ENCODE data around the gene TOMM34. TPM values are rescaled to one million over a fixed set of nuclear protein-coding genes. Genes with fewer than 3 reads are reported as not detected.

The TOMM34 gene
- total RNA-seq, 1 donor from 2014 or later = 16.8 TPM

DNA sequence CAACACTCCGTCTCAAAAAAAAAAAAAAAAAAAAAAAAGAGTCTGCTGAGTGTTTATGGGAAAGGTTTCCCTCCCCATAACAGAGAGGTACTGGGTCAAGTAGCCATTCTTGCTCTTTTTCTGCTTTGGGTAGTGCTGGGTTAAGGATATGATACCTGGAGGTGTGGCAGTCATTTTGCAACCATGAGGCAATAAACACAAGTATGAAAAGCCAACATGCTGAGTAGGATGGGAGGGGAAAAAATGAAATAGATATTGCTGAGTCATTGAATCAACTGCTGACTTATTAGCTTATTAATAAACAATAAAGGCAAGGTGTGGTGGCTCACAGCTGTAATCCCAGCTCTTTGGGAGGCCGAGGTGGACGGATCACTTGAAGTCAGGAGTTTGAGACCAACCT lies 2.3 kb upstream of the TOMM34 start:
- no peak for DNase-seq

DNA sequence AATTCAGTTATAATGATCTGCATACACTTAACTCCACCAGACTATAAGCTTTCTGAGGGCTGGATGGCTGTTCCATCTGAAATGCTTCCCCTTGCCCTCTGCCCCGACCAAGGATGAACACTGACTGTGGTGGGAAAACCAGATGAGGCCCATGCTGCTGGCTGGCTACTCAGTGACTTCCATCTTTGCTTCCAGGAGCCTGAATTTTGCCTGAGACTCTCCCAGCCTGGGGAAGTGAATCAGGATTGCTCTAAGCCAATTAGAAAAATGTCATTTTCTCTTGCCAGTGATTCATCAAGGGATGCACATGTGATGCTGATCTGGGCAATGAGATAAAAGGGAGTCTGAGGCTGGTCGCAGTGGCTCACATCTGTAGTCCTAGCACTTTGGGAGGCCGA lies 1.7 kb upstream of the TOMM34 start:
- DNase-seq = peak; percentile 50

DNA sequence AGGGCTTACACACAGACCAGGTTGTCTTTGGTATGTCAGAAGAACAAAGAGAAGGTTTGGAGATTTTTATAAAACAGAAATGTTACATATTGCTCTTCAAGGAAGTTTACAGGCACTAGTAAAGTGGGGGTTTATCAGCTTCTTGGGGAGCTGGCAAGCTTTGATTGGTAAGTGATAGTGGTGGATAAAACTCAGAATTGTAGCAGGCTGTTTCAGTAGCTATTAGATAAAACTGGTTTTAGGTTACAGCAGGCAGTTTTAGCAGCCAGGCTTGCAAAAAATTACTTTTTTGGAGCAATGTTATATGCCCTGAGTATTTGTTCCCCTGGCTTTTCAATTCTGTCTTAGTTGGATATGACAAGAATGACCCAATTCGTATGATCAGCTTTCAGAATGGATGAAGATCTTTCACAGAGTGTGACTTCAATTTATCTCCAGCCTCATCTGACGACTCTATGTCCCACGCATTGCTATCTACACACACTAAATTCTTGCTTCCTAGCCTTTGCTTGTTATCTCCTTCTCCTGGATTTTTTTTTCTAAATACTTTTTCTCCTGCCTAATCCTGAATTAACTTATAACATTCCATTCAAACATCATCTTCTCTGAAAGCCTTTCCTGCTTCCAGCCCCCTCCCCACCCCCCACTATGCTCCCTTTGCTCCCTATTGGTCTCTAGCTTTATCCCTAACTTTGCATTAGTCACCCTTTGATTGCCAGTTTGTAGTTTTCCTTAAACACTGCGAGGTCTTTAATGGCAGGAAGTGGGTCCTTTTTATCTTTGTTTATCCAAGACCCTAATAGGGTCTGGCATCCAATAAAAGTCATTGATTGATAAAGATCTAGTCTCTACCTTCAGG lies 1.0 kb upstream of the TOMM34 start:
- no peak for DNase-seq

DNA sequence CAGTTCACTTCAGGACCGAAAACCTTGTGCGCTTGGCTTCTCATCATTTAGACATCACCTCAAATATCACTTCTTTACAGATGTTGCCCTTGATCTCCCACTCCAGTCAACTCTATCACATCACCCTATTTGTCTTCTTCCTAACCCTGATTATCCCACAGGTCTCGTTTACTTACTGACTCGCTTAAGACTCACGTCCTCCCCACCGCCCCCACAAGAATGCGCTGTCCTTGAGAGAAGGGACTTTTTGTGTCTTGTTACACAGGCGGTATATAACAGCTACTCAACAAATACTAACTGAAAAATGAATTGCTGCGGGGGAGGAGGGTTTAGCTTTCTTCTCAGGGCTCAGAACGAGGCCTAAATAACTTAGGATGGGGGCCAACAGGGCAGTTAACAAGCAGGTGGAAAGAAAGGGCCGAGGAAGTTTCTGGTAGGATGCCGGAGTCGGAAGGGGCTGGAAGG lies 527 bp downstream of the TOMM34 start:
- peak; percentile 77 for DNase-seq

DNA sequence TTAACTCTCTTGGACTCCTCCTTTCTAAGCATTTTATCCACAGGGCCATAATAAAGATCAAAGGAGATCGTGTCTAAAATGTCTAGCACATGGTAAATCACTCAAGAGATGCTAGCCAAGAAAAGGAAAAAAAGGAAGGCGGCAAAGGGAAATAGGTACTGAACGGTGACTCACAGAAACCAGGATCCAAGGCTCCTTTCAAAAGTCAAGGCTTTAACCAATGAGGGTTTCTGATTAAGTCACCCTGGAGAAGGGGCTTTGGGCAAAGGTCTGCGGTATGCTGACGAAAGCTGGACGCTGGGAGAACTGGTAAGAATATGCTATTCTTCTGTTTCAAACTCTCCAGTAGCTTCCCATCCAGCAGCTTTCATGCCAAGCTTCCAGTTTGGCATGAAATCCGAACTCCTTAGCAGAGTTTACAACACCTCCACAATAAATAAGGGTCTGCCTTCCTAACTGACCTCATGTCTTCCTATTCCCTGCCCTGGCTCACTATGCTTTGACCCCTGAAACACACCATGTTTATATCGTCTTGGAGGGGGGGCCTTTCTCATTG lies 1.0 kb downstream of the TOMM34 start:
- peak; percentile 51 for DNase-seq

DNA sequence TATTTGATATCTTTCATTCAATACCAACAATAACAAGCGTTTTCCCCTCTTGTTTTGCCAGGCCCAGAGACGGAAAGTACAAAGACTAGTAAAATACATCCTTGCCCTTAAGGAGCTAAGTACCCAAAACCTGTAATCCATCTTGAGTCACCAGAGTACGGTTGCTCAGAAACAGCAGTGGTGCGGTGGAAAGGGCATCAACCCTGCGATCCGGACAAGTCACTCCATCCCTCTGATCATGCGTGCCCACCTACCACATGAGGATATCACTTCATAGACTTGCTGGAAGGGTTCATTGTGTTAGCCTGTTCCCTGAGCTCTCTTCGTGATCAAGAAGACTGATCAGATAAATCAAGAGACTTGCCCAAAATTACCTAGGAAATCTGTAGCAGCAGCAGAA lies 1.9 kb downstream of the TOMM34 start:
- DNase-seq = no peak

DNA sequence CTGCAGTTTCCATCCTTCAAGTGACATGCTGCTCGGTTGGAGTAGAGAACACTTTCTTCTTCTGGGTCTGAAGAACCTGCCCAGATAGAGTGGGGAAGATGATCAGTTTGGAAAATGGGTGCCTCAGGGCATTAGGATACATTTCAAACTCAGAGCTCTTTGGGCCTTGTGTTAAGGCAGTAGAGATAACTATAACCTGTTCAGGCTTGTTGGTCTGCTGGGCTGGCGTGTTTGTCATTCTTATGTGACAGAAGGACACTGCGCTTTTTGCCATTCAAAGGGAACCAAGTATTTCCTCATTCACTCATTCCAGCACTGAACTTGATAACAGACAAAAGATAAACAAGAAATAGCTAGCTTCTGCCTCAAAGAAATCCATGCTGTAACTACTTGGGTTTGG lies 3.8 kb downstream of the TOMM34 start:
- DNase-seq = no peak

DNA sequence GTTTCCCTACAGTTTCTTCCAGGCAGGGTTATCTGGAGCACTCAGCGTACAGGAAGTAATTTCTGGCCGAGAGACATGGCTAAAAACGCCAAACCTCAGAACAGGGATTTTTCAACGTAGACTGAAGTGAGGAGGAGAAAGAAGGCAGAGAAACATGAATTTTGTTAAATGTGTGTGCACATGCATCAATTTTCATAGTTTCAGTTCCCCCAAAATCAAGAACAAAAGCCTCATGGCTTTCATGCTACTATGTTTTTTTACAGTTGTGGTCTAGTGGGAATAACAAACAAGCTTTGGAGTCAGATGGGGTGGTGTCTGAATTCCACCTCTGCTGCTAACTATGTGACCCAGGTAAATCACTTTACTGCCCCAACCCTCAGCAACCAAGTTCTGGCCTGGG lies 4.9 kb downstream of the TOMM34 start:
- DNase-seq = no peak

DNA sequence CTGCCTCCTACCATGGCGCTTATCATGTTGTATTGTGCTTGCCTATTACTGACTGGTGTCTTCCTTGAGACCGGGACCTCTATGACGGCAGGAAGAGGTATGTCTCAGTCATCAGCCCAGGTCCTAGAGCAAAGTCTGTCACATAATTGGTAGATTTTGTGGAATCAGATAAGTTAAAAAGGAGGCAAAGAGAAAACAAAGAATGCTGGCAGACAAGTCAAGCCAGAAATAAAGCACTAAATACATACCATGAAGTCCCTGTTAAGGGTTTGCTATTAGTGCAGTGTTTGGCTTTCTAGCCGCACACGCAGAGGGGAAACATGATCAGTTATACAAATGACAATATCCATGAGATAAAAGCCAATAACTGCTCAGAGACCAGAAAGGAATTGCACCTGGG lies 6.0 kb downstream of the TOMM34 start:
- DNase-seq = no peak

DNA sequence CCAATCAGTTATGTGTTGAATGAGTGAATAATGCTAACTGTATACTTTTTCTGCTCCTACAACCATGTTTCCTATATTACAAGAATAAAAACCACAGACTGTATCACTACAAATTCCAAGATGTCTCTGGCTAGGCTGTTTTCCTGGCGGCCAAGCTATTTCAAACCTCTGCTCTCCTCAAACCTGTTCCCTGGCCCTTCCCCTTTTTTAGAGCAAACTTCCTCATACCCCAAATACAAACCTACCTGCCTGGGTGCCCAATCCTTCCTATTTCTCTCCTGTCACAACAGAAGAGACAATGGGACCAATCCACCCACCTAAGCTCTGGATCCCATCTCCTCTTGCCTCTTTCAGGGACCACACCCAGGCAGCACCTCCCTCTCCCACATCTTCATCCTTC lies 7.5 kb downstream of the TOMM34 start:
- DNase-seq = no peak

DNA sequence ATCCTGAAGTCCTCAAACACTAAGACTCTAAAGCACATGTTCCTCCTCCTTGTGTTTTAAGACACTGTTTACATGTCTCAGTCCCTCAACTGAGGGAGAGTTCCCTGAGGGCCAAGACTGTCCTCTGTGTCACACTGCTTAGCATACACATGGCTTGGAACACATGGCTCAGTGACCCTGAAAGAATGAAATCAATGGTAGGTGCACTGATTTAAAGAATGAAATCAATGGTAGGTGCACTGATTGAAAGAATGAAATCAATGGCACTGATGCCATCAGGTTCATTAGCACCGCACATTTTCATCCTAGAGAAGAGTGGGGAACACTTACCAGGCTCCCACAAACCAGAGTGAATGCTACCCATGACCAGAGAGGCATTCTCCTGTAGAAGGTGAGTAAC lies 9.8 kb downstream of the TOMM34 start:
- DNase-seq = no peak

DNA sequence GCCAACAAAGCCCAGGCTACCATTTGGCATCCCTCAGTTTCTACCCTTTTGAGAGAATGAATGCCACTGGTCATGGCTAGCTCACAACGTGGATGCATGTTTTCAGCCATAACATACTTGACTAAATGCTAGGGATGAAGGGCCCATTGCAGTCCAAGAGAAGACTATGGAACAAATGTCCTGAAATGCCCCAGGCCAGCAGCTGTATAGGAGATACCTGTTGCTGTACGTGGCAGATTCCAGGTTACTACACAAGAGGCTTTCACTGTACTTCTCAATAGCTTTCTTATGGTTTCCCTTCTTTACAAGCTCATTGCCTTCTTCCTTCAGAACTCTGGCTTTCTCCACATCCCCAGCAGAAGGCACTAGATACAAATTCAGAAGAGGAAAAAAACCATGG lies 11.7 kb downstream of the TOMM34 start:
- no peak for DNase-seq

DNA sequence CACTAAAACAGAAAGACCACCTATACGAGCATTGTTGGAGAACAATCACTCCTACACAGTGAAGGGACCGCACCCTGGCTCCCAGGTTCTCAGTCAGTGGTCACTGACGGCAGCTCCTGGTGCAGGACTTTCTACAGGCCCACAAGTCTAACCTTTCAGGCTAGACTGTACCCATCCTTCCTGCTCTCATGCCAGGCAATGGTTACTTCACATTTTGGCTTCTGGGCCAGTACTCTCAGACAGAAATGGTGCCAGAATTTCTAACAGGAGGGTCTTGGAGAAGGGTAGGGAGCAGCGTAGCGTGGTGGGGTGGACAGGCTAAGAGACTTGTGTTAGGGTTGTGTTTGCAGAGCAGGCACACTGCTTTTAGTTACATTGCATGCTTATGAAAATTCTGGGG lies 12.1 kb downstream of the TOMM34 start:
- no peak for DNase-seq

DNA sequence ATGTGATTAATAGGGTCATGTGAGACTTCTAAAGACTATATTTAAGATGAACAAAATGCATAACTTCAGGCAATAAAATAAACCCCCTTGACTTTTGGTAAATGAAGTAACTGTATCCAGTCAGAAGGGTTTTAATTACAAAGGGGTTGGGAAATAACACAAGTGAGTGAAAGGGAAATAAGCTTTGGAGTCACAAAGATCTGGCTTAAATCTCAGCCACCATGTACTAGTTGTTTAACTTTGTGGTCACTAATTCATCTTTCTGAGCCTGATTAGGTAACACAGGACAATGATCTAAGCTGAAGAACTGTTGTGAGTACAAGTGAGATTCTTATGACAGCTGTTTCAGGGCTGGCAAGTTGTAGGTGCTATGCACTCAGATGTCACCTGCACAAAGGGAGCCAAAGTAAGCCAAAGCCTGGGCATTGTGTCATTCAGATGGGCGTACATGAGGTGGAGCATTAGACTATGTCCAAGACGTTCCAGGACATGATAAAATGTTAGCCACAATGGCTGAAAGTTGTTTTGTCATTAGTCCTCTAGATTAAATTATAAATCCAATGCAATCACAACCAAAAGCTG lies 13.8 kb downstream of the TOMM34 start:
- no peak for DNase-seq

DNA sequence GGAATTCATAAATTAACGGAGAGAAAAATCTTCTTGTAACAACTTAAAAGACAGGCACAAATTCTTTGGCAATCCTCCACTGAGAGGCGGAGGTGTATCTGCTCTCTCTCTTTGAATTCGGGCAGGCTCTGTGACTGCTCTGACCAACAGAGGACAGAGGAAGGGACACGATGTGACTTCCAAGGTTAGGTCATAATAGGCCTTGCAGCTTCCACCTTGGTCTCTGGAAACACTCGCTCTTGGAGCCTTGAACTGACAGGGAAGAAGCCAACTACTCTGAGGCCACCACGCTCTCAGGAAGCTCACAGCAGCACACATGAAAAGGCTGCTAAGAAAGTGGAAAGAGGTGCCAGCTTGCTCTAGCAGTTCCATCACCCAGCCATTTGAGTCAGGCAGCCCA lies 14.9 kb downstream of the TOMM34 start:
- no peak for DNase-seq

DNA sequence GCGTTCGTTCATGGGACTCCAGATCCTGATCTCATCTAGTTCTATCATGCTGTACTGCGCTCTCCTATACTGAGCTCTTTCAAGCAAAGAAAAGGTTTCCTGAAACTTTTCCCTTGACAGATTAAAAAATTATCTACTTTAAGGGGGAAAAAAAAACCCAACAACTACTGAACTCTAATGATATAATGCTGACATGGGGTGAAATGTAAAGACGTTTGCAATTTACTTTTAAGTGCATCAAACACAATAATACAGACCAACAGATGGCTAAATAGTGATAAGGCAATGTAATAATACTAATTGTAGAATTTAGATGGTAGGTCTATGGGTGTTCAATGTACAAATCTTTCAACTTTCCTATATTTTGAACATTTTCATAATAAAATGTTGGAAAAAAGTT lies 16.4 kb downstream of the TOMM34 start:
- no peak for DNase-seq

DNA sequence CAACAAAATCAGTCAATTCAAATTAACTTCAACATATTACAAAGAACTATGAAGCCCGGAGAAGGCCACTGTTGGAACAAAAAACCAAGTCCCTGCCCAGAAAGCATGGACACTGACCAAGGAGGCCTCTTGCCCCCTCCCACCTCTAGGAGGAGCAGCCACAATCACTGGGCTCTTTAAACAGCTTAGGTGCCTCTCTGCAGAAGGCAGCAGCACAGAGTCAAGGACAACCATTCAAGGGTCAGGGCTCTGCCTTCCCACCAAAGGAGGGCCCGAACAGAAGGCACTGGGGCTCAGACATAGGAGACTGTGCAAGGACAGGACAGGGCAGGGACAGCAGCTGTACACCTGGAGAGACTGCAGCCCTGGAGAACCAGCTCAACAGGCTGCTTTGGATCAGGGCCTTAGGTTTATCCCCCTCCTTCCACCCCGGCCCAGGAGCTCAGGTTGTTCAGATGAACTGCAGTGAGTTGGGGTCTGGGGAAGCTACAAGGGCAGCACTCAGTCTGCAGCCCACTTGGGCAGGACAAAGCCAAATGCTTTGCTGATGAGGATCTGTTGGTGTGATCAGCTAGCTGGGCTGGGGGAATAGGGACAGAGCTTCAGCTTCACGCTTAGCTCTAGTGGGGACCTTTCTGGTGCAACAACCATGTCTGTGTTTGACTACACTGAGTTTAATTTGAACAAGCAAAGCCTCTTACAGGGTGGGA lies 17.8 kb downstream of the TOMM34 start:
- DNase-seq = no peak

DNA sequence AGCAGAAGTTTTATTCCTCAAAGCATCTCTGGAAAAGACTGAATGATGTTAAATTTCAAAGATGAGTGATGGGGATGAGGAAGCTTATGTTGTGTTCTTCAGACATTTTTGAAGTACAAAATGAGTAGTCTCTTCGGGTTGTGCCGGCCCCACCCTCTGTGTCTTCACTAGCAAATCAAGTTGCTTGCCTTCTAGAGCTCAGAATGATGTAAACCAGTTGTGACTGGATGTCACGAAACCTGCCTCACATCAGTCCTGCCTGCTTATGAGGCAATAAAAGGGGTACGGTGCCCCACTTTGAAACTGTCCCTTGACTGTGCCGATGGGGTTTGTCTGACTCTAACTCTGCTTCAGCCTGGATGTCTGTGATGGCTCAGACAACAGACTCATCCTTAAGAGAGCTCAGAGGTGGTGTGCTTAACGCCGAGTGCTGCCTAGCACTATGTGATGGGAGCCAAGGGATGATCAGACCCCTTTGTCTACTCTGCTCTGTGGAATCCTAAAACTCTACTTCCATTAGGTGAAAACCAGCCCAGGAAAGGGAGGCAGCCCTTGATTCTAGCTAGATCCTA lies 19.0 kb downstream of the TOMM34 start:
- no peak for DNase-seq

DNA sequence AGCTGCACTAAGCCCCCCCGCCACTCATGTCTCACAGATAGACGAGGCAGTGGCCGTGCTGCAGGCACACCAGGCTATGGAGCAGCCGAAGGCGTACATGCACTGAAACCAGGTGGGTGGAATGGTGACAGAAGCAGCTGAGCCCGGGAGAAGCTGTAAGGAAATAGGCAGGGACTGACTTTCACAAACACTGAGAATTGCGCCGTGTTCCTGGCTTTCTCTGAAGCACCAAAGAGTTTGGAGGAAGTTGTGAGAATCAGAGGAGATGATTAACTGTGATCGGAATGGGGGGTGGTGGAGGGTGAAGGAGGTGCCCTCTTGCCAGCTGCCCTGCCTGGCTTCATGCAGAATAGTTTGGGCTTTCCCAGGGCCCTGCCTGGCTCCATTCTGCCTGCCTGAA lies 21.6 kb downstream of the TOMM34 start:
- peak; percentile 77 for DNase-seq

DNA sequence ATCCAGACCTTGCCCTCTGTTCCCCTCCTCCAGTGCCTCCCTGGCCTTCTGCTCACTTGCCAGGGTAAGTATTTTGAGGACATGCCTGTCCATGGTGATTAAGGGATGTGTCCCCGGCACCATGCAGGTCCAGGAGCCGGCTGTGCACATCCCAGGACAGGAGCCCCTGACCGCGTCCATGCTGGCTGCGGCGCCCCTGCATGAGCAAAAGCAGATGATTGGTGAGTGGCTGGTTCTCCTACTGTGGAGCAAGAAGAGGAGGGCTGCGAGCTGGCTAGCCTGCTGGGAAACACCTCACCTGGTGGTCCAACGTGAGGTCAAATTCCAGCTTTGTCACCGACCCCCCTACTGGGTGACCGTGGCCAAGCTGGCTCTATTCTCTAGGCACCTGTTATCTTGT lies 23.7 kb downstream of the TOMM34 start:
- no peak for DNase-seq

DNA sequence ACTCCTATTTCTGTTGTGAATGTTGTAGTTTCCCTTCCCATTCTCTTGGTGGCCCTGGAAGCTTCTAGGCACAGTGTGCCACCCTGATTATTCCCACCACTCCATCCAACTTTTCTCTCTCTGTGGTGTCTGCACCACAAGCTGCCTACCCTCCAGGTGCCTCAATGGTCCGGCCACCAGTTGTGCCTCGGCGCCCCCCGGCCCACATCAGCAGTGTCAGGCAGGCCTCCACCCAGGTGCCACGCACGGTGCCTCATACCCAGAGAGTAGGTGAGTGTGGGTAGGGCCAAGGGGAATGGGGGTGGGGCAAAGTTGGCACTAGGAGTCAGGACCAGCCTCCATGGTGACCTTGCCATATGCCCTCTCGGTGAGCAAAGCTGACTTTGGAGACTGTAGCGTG lies 27.3 kb downstream of the TOMM34 start:
- DNase-seq = no peak

DNA sequence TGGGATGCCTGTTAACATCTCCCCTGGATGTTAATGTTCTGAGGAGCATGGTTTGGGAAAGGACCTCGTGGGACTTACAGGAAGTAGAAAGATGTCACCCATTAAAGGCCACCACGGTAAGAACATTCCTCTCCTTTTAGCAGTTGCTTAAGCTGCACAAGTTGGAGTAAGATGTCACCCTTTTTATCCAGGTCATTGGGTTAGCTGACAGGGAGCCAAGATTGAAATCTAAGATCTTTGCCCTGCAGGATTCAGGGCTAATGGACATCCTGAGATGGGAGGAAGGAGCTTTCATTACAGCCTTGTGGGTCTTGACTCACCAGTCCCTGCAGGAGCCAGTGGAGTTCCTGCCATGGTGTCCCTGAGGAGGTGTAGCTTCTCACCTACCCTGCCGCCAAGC lies 28.3 kb downstream of the TOMM34 start:
- no peak for DNase-seq

DNA sequence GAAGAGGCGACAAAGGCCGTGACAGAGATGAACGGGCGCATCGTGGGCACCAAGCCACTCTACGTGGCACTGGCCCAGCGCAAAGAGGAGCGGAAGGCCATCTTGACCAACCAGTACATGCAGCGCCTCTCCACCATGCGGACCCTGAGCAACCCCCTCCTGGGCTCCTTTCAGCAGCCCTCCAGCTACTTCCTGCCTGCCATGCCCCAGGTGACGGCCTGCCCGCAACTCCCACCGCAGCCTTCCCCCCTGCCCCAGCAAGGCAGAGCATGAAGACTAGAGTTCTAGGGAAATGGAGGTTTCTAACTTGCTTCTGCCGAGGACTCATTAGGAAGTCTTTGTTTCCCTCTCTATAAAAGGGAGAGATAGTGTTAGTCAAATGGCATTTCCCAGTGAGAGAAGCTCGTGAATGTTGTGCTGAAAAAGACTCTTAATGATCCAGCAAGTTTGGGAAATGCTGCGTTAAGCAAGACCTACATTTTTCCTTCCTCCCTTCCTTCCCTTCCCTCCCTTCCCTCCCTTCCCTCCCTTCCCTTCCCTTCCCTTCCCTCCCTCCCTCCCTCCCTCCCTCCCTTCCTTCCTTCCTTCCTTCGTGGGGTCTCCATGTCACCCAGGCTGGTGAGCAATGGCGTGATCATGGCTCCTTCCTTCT lies 29.6 kb downstream of the TOMM34 start:
- no peak for DNase-seq
